OCI-LY1 (cell line): ENCODE data around the gene GPR65.

ENCODE experiments used
- CTCF ChIP-seq: fragments of 200-600 bp; sonication (generic), shearing (Covaris generic); IDR thresholded peaks from 2 replicates; pipeline ENCODE4 v1.5.1; 2017; ENCODE audit warnings: mild to moderate bottlenecking, antibody characterized with exemption, low read length, moderate library complexity, mixed read lengths
- EZH2 ChIP-seq: fragments of 200-600 bp; sonication (generic), shearing (Covaris generic); IDR thresholded peaks from 2 replicates; pipeline ENCODE4 v1.8.0; 2017; ENCODE audit warnings: borderline replicate concordance, mixed run types, mild to moderate bottlenecking, antibody characterized with exemption, low read length, moderate library complexity, mixed read lengths

- TF ChIP-seq CTCF (no peak), EZH2 (no peak)
These were observed 2.4 kb upstream of the GPR65 start for GRCh38 chr14:88002421-88003075.
